HCT116 (cell line): ENCODE measurements around the gene CA14.

ENCODE experiments used
- CTCF ChIP-seq, 3 experiments: fragments of 200-600 bp in 1 of 3; sonication (generic) in 1 of 3; IDR thresholded peaks in 2 of 3; conservative IDR thresholded peaks in 1 of 3; 2 replicates each; pipeline ENCODE4 v1.5.1; 2012 to 2017; ENCODE audit warnings: low read depth in 2 of 3, low read length in 2 of 3, antibody characterized with exemption in 1 of 3, borderline replicate concordance in 1 of 3, control low read depth in 1 of 3, mild to moderate bottlenecking in 1 of 3, mixed read lengths in 1 of 3, mixed run types in 1 of 3, moderate library complexity in 1 of 3; ENCODE audit not compliant: insufficient read depth in 1 of 3
- POLR2AphosphoS5 ChIP-seq: IDR thresholded peaks from 2 replicates; pipeline ENCODE4 v1.6.1; 2011; ENCODE audit warnings: mild to moderate bottlenecking, low read depth, low read length, moderate library complexity
- SP1 ChIP-seq: IDR thresholded peaks from 2 replicates; pipeline ENCODE4 v1.6.1; 2012; ENCODE audit warnings: low read depth
- ZBTB33 ChIP-seq: IDR thresholded peaks from 2 replicates; pipeline ENCODE4 v1.6.1; 2011; ENCODE audit warnings: mild to moderate bottlenecking, low read length, moderate library complexity; ENCODE audit not compliant: insufficient replicate concordance; ENCODE audit errors: extremely low read depth

GRCh38 chr1:150299716-150300115, 42.1 kb downstream of the CA14 start:
- no peak for TF ChIP-seq CTCF (IDR thresholded peaks at IDR 0.05 in 2 of 3, conservative IDR thresholded peaks at IDR 0.05 in 1 of 3; ENCODE audit: borderline replicate concordance in 1 of 3, insufficient read depth in 1 of 3, low read depth in 2 of 3, low read length in 2 of 3)
- no peak for TF ChIP-seq POLR2AphosphoS5
- TF ChIP-seq ZBTB33 = no peak
- TF ChIP-seq SP1 = no peak
